ENCODE data around the gene FGR.
"Not testable (repeated sequence)": the region's sequence is repeated elsewhere in the genome, so short reads cannot be mapped to it uniquely, and the experiment has no call there.

The FGR gene

GRCh38 chr1:27633640-27634176, 1.3 kb downstream of the FGR start:
- Histone ChIP-seq H3K27me3 (ENCODE audit: insufficient read depth, insufficient read length) (peaks cover 28% of the 10 kb centered on the region), H3K4me1 (ENCODE audit: insufficient read depth, insufficient read length) (peaks cover 40% of the 10 kb centered on the region)

GRCh38 chr1:27633298-27633610, 1.7 kb downstream of the FGR start:
- no peak for DNase-seq (ENCODE audit: low read depth, low spot score)
- peaks cover 43% of the 10 kb centered on the region for H3K4me1 ChIP-seq (ENCODE audit: insufficient read depth, insufficient read length)
- H3K9ac ChIP-seq (ENCODE audit: insufficient read length, low read depth), result no peak overlapping the region
- no peaks in the 10 kb centered on the region for H3K36me3 ChIP-seq (ENCODE audit: insufficient read depth, insufficient read length, low read length)
- H3K4me3 ChIP-seq (ENCODE audit: insufficient read length, low read depth), result no peak overlapping the region
- H3K27me3 ChIP-seq (ENCODE audit: insufficient read depth, insufficient read length), result peaks cover 29% of the 10 kb centered on the region
- H3K9me3 ChIP-seq (ENCODE audit: insufficient read depth, low read length), result no peaks in the 10 kb centered on the region
- TF ChIP-seq YY1 (IDR thresholded peaks at IDR 0.05; ENCODE audit: insufficient read depth, insufficient read length), result no peak
- no peak for TF ChIP-seq ZNF274 (IDR thresholded peaks at IDR 0.05; ENCODE audit: low read depth, low read length)
- TF ChIP-seq SUZ12 (IDR thresholded peaks at IDR 0.05; ENCODE audit: extremely low read depth, insufficient read depth, insufficient read length), result no peak

More at GRCh38 chr1:27633640-27634176, 1.3 kb downstream of the FGR start:
- H3K4me3 ChIP-seq (ENCODE audit: insufficient read length, low read depth), result peak overlapping the region; percentile 52
- no peaks in the 10 kb centered on the region for H3K9me3 ChIP-seq (ENCODE audit: insufficient read depth, low read length)
- H3K36me3 ChIP-seq (ENCODE audit: insufficient read depth, insufficient read length, low read length), result no peaks in the 10 kb centered on the region
- DNase-seq (ENCODE audit: low read depth, low spot score), result no peak
- H3K9ac ChIP-seq (ENCODE audit: insufficient read length, low read depth), result peak overlapping the region; percentile 89
- TF ChIP-seq ZNF274 (IDR thresholded peaks at IDR 0.05; ENCODE audit: low read depth, low read length) (no peak), SUZ12 (IDR thresholded peaks at IDR 0.05; ENCODE audit: extremely low read depth, insufficient read depth, insufficient read length) (no peak), YY1 (IDR thresholded peaks at IDR 0.05; ENCODE audit: insufficient read depth, insufficient read length) (no peak)

- Histone ChIP-seq H3K9ac (ENCODE audit: insufficient read length, low read depth) (no peak overlapping the region), H3K36me3 (ENCODE audit: insufficient read depth, insufficient read length, low read length) (no peaks in the 10 kb centered on the region), H3K4me1 (ENCODE audit: insufficient read depth, insufficient read length) (peaks cover 43% of the 10 kb centered on the region), H3K9me3 (ENCODE audit: insufficient read depth, low read length) (no peaks in the 10 kb centered on the region), H3K4me3 (ENCODE audit: insufficient read length, low read depth) (no peak overlapping the region), H3K27me3 (ENCODE audit: insufficient read depth, insufficient read length) (peaks cover 29% of the 10 kb centered on the region)
- TF ChIP-seq SUZ12 (IDR thresholded peaks at IDR 0.05; ENCODE audit: extremely low read depth, insufficient read depth, insufficient read length) (no peak), YY1 (IDR thresholded peaks at IDR 0.05; ENCODE audit: insufficient read depth, insufficient read length) (no peak), ZNF274 (IDR thresholded peaks at IDR 0.05; ENCODE audit: low read depth, low read length) (no peak)
- no peak for DNase-seq (ENCODE audit: low read depth, low spot score)
Observed at GRCh38 chr1:27632387-27633297, 2.3 kb downstream of the FGR start.

- Histone ChIP-seq H3K27me3 (ENCODE audit: insufficient read depth, insufficient read length) (peaks cover 29% of the 10 kb centered on the region), H3K36me3 (ENCODE audit: insufficient read depth, insufficient read length, low read length) (no peaks in the 10 kb centered on the region), H3K4me1 (ENCODE audit: insufficient read depth, insufficient read length) (peaks cover 40% of the 10 kb centered on the region), H3K9me3 (ENCODE audit: insufficient read depth, low read length) (no peaks in the 10 kb centered on the region), H3K4me3 (ENCODE audit: insufficient read length, low read depth) (no peak overlapping the region), H3K9ac (ENCODE audit: insufficient read length, low read depth) (no peak overlapping the region)
- TF ChIP-seq YY1 (IDR thresholded peaks at IDR 0.05; ENCODE audit: insufficient read depth, insufficient read length) (no peak), ZNF274 (IDR thresholded peaks at IDR 0.05; ENCODE audit: low read depth, low read length) (no peak), SUZ12 (IDR thresholded peaks at IDR 0.05; ENCODE audit: extremely low read depth, insufficient read depth, insufficient read length) (no peak)
- no peak for DNase-seq (ENCODE audit: low read depth, low spot score)
Observed at GRCh38 chr1:27630859-27631491, 4.0 kb downstream of the FGR start.

- no peak overlapping the region for H3K9ac ChIP-seq (ENCODE audit: insufficient read length, low read depth)
- TF ChIP-seq ZNF274 (IDR thresholded peaks at IDR 0.05; ENCODE audit: low read depth, low read length), result no peak
- TF ChIP-seq SUZ12 (IDR thresholded peaks at IDR 0.05; ENCODE audit: extremely low read depth, insufficient read depth, insufficient read length), result no peak
- no peak for TF ChIP-seq YY1 (IDR thresholded peaks at IDR 0.05; ENCODE audit: insufficient read depth, insufficient read length)
- H3K4me1 ChIP-seq (ENCODE audit: insufficient read depth, insufficient read length), result peaks cover 27% of the 10 kb centered on the region
- H3K27me3 ChIP-seq (ENCODE audit: insufficient read depth, insufficient read length), result peaks cover 16% of the 10 kb centered on the region
- no peak for DNase-seq (ENCODE audit: low read depth, low spot score)
- no peaks in the 10 kb centered on the region for H3K36me3 ChIP-seq (ENCODE audit: insufficient read depth, insufficient read length, low read length)
- H3K4me3 ChIP-seq (ENCODE audit: insufficient read length, low read depth), result no peak overlapping the region
- no peaks in the 10 kb centered on the region for H3K9me3 ChIP-seq (ENCODE audit: insufficient read depth, low read length)
Observed at GRCh38 chr1:27628712-27629111, 6.3 kb downstream of the FGR start.

- peaks cover 32% of the 10 kb centered on the region for H3K4me1 ChIP-seq (ENCODE audit: insufficient read depth, insufficient read length)
- H3K9me3 ChIP-seq (ENCODE audit: insufficient read depth, low read length); H3K36me3 ChIP-seq (ENCODE audit: insufficient read depth, insufficient read length, low read length); H3K27me3 ChIP-seq (ENCODE audit: insufficient read depth, insufficient read length); H3K9ac ChIP-seq (ENCODE audit: insufficient read length, low read depth); H3K4me3 ChIP-seq (ENCODE audit: insufficient read length, low read depth); DNase-seq (ENCODE audit: low read depth, low spot score): not testable (repeated sequence)
Observed at GRCh38 chr1:27627733-27628132, 7.3 kb downstream of the FGR start.

- Histone ChIP-seq H3K4me3 (ENCODE audit: insufficient read length, low read depth) (no peak overlapping the region), H3K9ac (ENCODE audit: insufficient read length, low read depth) (no peak overlapping the region), H3K4me1 (ENCODE audit: insufficient read depth, insufficient read length) (peaks cover 32% of the 10 kb centered on the region), H3K27me3 (ENCODE audit: insufficient read depth, insufficient read length) (peaks cover 3% of the 10 kb centered on the region), H3K9me3 (ENCODE audit: insufficient read depth, low read length) (no peaks in the 10 kb centered on the region), H3K36me3 (ENCODE audit: insufficient read depth, insufficient read length, low read length) (no peaks in the 10 kb centered on the region)
- DNase-seq (ENCODE audit: low read depth, low spot score), result no peak
- no peak for TF ChIP-seq YY1 (IDR thresholded peaks at IDR 0.05; ENCODE audit: insufficient read depth, insufficient read length)
- TF ChIP-seq ZNF274 (IDR thresholded peaks at IDR 0.05; ENCODE audit: low read depth, low read length), result no peak
- no peak for TF ChIP-seq SUZ12 (IDR thresholded peaks at IDR 0.05; ENCODE audit: extremely low read depth, insufficient read depth, insufficient read length)
Observed at GRCh38 chr1:27627061-27627460, 7.9 kb downstream of the FGR start.

Data from NT2/D1 (cell line).